Measurements from ENCODE around the gene RNF168. TPM values are rescaled to one million over a fixed set of nuclear protein-coding genes. Genes with fewer than 3 reads are reported as not detected.

The RNF168 gene
- total and polyA plus RNA-seq, 12 donors = 6.4 to 32.8 (median 20.4) TPM

DNA sequence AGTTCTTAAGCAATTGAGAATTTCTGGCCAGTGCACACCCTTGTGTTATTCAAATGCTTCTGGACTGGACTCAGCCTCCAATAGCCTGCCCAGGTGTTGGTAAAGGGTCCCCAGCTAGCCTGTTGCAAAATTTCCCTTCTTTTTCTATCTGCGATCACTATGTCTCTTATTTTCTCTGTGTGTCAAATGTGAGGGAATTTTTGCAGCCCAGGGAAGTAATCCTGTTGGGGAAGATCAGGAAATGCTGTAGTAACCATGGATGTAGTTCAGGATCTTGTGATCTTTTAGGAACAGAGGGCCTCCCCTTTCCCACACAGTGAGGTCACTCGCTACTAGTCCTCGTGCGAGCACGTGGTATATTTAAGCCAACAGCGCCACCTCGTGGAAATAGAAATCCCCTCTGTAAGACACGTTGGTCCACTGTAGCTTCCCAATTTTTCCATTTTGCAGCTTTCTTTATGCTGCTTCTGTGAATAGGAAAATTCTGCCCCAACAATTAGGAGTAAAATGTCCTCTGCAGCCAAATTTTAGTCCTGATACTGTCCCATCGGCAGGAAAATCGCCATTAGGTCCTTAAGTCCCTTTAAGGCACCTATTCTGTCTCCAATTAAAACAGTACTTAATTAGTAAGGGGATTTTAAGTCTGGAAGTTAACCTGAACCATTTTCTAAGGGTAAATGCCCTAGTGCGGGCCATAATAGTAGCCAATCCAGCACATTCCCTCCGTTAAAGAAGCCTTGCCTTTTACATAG is 15.6 kb upstream of the RNF168 start:
- peak overlapping the region in 2 of 10 donors; percentile 31 to 39 for H3K27ac ChIP-seq
- H3K36me3 ChIP-seq = no peaks in the 10 kb centered on the region
- ATAC-seq = peak; percentile 72 to 84 (median 79)
- TF ChIP-seq, protein P1, sequence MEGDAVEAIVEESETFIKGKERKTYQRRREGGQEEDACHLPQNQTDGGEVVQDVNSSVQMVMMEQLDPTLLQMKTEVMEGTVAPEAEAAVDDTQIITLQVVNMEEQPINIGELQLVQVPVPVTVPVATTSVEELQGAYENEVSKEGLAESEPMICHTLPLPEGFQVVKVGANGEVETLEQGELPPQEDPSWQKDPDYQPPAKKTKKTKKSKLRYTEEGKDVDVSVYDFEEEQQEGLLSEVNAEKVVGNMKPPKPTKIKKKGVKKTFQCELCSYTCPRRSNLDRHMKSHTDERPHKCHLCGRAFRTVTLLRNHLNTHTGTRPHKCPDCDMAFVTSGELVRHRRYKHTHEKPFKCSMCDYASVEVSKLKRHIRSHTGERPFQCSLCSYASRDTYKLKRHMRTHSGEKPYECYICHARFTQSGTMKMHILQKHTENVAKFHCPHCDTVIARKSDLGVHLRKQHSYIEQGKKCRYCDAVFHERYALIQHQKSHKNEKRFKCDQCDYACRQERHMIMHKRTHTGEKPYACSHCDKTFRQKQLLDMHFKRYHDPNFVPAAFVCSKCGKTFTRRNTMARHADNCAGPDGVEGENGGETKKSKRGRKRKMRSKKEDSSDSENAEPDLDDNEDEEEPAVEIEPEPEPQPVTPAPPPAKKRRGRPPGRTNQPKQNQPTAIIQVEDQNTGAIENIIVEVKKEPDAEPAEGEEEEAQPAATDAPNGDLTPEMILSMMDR (IDR thresholded peaks at IDR 0.05) = peak; percentile 42 to 74 (median 64)
- no peaks in the 10 kb centered on the region for H3K27me3 ChIP-seq
- H3K9me3 ChIP-seq = peaks cover 0 to 53% (median 24%) of the 10 kb centered on the region in 11 donors
- peaks cover 0 to 20% (median 0%) of the 10 kb centered on the region in 9 donors for H3K4me1 ChIP-seq
- WGBS, 2 donors = 37 to 42% methylated on average over 12 of the region's 12 CpGs
- no peak overlapping the region for H3K4me3 ChIP-seq
- intact Hi-C loops (cut with DNase I) = loop anchor here in 7 of 10 donors (1.0 to 10.0 kb wide), 6 partner anchors 262 to 667 kb away; no protein-coding TSS in a partner anchor
- peak; percentile 29 to 75 for DNase-seq

DNA sequence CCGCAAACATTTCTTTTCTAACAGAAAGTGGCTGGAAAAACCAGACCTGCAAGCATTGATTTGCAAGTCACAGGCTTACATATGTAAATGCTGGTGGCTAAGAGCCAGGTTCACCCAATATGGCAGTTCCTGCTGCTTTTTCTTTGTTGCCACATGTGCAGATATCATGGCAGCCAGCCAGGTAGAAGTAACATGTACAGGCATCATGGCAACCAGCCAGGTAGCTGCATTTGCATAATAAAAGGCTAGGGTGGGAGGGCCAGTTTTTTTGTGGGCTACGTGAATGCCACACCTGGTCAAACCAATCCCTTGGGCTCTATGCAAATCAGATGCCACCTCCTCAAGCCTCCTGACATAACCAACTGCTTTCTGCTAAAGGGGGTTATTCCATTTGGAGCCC is 14.4 kb upstream of the RNF168 start:
- intact Hi-C loops (cut with DNase I) = loop anchor here in 7 of 10 donors (5.0 to 10.0 kb wide), 5 partner anchors 261 to 666 kb away; no protein-coding TSS in a partner anchor
- H3K4me1 ChIP-seq = peaks cover 0 to 20% (median 0%) of the 10 kb centered on the region in 9 donors
- TF ChIP-seq, protein P1 (IDR thresholded peaks at IDR 0.05) = no peak
- no peak overlapping the region for H3K27ac ChIP-seq
- 76 to 79% methylated on average over 2 of the region's 2 CpGs for WGBS, 2 donors
- H3K27me3 ChIP-seq = no peaks in the 10 kb centered on the region
- DNase-seq (no peak), ATAC-seq (no peak)
- H3K9me3 ChIP-seq = peaks cover 0 to 53% (median 24%) of the 10 kb centered on the region in 11 donors
- no peak overlapping the region for H3K4me3 ChIP-seq
- H3K36me3 ChIP-seq = no peaks in the 10 kb centered on the region

DNA sequence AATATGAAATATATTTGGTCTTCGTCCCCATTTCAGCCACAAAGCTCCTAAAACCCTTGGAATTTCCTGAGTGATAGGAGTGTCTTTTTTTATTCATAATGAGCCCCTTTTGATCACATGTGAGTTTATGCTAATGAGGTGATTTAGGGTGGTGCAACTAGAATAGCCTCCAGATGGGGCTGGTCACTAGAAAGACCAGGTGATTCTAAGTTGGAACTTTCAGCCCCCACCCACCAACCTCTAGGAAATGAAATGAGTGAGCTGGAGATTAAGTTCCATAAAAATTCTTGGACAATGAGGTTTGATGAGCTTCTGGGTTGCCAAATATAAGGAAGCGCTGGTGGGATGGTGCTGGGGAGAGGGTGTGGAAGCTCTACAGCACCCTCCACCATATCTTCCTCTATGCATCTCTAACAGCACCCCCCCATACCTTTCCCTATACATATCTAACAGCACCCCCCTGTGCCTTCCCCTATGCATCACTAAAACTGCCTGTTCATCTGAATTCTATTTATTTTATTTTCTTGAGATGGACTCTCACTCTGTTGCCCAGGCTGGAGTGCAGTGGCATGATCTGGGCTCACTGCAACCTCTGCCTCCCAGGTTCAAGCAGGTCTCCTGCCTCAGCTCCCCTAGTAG is 13.7 kb upstream of the RNF168 start:
- intact Hi-C loops (cut with DNase I) = loop anchor here in 7 of 10 donors (5.0 to 10.0 kb wide), 5 partner anchors 260 to 665 kb away; no protein-coding TSS in a partner anchor
- no peak for ATAC-seq
- Histone ChIP-seq H3K4me1 (peaks cover 0 to 20% (median 0%) of the 10 kb centered on the region in 9 donors), H3K27ac (no peak overlapping the region), H3K36me3 (no peaks in the 10 kb centered on the region), H3K9me3 (peaks cover 0 to 48% (median 24%) of the 10 kb centered on the region in 11 donors), H3K4me3 (no peak overlapping the region), H3K27me3 (no peaks in the 10 kb centered on the region)
- DNase-seq = no peak
- WGBS, 2 donors = 85 to 87% methylated on average over 2 of the region's 2 CpGs
- TF ChIP-seq, protein P1 (IDR thresholded peaks at IDR 0.05) = peak in 1 of 9 donors; percentile 2

DNA sequence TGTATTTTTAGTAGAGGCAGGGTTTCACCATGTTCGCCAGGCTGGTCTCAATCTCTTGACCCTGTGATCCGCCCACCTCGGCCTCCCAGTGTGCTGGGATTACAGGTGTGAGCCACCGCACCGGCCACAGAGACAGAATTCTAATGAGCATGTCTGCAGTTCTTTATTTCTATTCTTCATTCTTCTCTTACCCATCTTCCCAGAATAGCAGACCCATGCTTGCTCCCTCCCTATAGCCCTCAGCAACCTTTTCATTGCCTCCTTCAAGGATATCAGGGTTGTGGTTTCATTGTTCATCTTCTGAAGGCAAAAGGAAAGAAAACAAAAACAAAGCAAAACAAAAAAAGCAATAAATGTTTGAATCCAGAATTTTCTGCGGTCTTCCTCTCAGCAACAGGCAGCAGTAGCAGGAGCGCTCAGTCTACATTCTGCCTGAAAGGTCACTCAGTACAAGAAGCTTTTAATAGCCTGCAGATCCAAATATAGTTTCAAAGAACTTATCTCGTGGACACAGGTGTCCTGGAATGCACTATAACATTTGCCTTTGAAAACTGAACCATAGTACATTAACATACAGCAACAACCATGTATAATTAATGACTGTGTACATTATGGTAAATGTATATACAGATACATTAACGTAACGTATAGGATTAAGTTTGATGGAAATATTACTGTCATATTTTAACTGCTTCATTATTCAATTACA is 11.5 kb upstream of the RNF168 start, which contains the start of gene SMCO1:
Gene SMCO1, minus strand, starts transcription at position 434 of the 709 bp plus-strand sequence. Its CDS starts 137 bp downstream, at position 297.
- Histone ChIP-seq H3K9me3 (peaks cover 0 to 26% (median 19%) of the 10 kb centered on the region in 11 donors), H3K4me1 (peaks cover 0 to 20% (median 0%) of the 10 kb centered on the region in 9 donors), H3K27me3 (no peaks in the 10 kb centered on the region), H3K27ac (peak within 1 kb of the TSS; percentile 57 to 93 (median 79)), H3K36me3 (no peaks in the 10 kb centered on the region), H3K4me3 (peak within 1 kb of the TSS in 8 of 10 donors; percentile 20 to 45 (median 38))
- intact Hi-C loops (cut with DNase I) = loop anchor here in 7 of 10 donors (5.0 to 10.0 kb wide), 5 partner anchors 258 to 663 kb away; no protein-coding TSS in a partner anchor
- 52 to 63% methylated on average over 10 of the region's 10 CpGs for WGBS, 2 donors
- DNase-seq (no peak), ATAC-seq (peak; percentile 55 to 94 (median 88))
- TF ChIP-seq, protein P1 (IDR thresholded peaks at IDR 0.05) = no peak
